Panc1 (cell line): ENCODE data around the gene MST1R. TPM values are rescaled to one million over a fixed set of nuclear protein-coding genes. Genes with fewer than 3 reads are reported as not detected.

Source experiments
- ATAC-seq: fragments of 200-7000 bp; cut with Tn5 transposase; 2 replicates; pipeline ENCODE4 v1.9.1; 2020; ENCODE audit warnings: mild to moderate bottlenecking, moderate library complexity
- BruUV-seq: library from RNA; stranded (reverse); fragments of 400-500 nt; replicated peaks from 2 replicates; lab custom pipeline; 2021; lab: Mats Ljungman, UMichigan
- CTCF ChIA-PET: fragments of 300-600 bp; sonication (Branson Sonifier 250); formaldehyde crosslinking; loops from one replicate; lab custom pipeline; 2022; ENCODE audit warnings: antibody characterized with exemption; lab: Charles Lee
- POLR2A ChIA-PET: fragments of 300-600 bp; sonication (Branson Sonifier 250); formaldehyde crosslinking; loops from one replicate; lab custom pipeline; 2022; ENCODE audit warnings: antibody characterized with exemption; lab: Charles Lee
- DNase-seq: peaks from one replicate; pipeline ENCODE4 v3.0.0-alpha.2; 2010; ENCODE audit warnings: low read depth, low spot score
- H3K27ac ChIP-seq: 2 replicates; pipeline ENCODE4 v1.5.1; 2011; ENCODE audit warnings: mild to moderate bottlenecking, low read length, inconsistent platforms
- H3K27me3 ChIP-seq: fragments of 200-500 bp; sonication (Bioruptor generic); 2 replicates; pipeline ENCODE4 v1.6.0; 2014; ENCODE audit warnings: low read length, inconsistent platforms; ENCODE audit not compliant: control insufficient read depth, insufficient read depth
- H3K36me3 ChIP-seq: fragments of 200-500 bp; sonication (Bioruptor generic); 2 replicates; pipeline ENCODE4 v1.5.1; 2014; ENCODE audit warnings: inconsistent platforms, mild to moderate bottlenecking, low read length, moderate library complexity; ENCODE audit not compliant: control insufficient read depth, insufficient read depth
- H3K4me1 ChIP-seq: 2 replicates; pipeline ENCODE4 v1.5.1; 2011; ENCODE audit warnings: inconsistent platforms, mild to moderate bottlenecking, low read length, moderate library complexity; ENCODE audit not compliant: control insufficient read depth, insufficient read depth
- H3K4me3 ChIP-seq, 2 experiments: 2 replicates each; pipeline ENCODE4 v1.5.1; 2011 to 2012; ENCODE audit warnings: low read depth in 2 of 2, low read length in 2 of 2, mild to moderate bottlenecking in 2 of 2, inconsistent platforms in 1 of 2, moderate library complexity in 1 of 2
- H3K9me3 ChIP-seq: fragments of 200-500 bp; sonication (Bioruptor generic); 2 replicates; pipeline ENCODE4 v1.5.1; 2014; ENCODE audit warnings: low read depth, mild to moderate bottlenecking, inconsistent platforms, low read length, moderate library complexity; ENCODE audit not compliant: control insufficient read depth, insufficient read depth
- POLR2AphosphoS5 ChIP-seq: IDR thresholded peaks from 2 replicates; pipeline ENCODE4 v1.6.1; 2012; ENCODE audit warnings: mild to moderate bottlenecking, low read depth, low read length, moderate library complexity
- SIN3A ChIP-seq: IDR thresholded peaks from 2 replicates; pipeline ENCODE4 v1.6.1; 2012; ENCODE audit warnings: low read depth, mild to moderate bottlenecking, low read length, moderate library complexity, borderline replicate concordance; ENCODE audit not compliant: insufficient read depth
- TCF7L2 ChIP-seq: IDR thresholded peaks from 2 replicates; pipeline ENCODE4 v1.6.1; 2011; ENCODE audit warnings: mild to moderate bottlenecking, low read depth, low read length, inconsistent platforms
- in situ Hi-C: cut with HindIII; loops from 2 replicates; pipeline ENCODE4 v1.10.0; 2016; ENCODE audit warnings: low sequenced_read_pairs, low pct_unique_long_range_greater_than_20kb
- intact Hi-C: fragments of 100-400 bp; cut with micrococcal nuclease; formaldehyde crosslinking; loops from one replicate; pipeline ENCODE4 v1.10.0; 2022; ENCODE audit not compliant: unreplicated experiment
- total RNA-seq: library from RNA; stranded (reverse); gene quantifications from one replicate; pipeline ENCODE4 v1.2.1, GENCODE V29; 2021; ENCODE audit not compliant: unreplicated experiment
- TF ChIP-seq, protein P1 (sequence below): fragments of 450-650 bp; IDR thresholded peaks from 2 replicates; pipeline ENCODE4 v1.5.1; 2017; ENCODE audit warnings: mild to moderate bottlenecking
- TF ChIP-seq, protein P2 (sequence below), 2 experiments: IDR thresholded peaks; 2 replicates each; pipeline ENCODE4 v1.6.1; 2011 to 2012; ENCODE audit warnings: low read depth in 2 of 2, control low read depth in 1 of 2, low read length in 1 of 2, mild to moderate bottlenecking in 1 of 2, moderate library complexity in 1 of 2; ENCODE audit not compliant: insufficient read depth in 1 of 2

The MST1R gene
- total RNA-seq, 1 experiment from 2014 or later: 27.5 TPM

DNA sequence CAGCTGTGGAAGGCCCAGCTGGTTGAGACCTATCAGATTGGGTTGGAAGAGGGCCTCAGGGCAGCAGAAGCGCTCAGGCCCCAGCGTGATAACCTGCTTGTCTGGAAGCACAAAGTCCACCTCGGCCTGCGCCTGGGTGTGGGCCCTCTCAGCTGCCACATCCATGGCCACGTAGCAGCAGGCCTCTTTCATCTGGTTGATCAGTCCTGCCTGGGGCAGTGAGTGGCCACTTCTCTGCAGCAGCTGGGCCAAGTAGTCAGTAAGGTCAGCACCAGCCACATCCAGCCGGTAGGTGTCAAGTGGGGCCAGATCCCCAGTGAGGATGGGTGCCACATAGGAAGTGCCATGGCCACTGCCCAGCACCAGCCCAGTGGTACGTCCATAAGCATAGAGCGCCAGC lies 30.1 kb downstream of the MST1R start:
- Histone ChIP-seq H3K9me3 (no peaks in the 10 kb centered on the region), H3K27me3 (no peaks in the 10 kb centered on the region), H3K4me1 (no peaks in the 10 kb centered on the region), H3K4me3 (no peak overlapping the region), H3K27ac (no peak overlapping the region), H3K36me3 (no peaks in the 10 kb centered on the region)
- in situ Hi-C loops (no loop called here), intact Hi-C loops (no loop called here)
- ATAC-seq: no peak
- BruUV-seq: no TSS peak
- TF ChIP-seq, protein P1, sequence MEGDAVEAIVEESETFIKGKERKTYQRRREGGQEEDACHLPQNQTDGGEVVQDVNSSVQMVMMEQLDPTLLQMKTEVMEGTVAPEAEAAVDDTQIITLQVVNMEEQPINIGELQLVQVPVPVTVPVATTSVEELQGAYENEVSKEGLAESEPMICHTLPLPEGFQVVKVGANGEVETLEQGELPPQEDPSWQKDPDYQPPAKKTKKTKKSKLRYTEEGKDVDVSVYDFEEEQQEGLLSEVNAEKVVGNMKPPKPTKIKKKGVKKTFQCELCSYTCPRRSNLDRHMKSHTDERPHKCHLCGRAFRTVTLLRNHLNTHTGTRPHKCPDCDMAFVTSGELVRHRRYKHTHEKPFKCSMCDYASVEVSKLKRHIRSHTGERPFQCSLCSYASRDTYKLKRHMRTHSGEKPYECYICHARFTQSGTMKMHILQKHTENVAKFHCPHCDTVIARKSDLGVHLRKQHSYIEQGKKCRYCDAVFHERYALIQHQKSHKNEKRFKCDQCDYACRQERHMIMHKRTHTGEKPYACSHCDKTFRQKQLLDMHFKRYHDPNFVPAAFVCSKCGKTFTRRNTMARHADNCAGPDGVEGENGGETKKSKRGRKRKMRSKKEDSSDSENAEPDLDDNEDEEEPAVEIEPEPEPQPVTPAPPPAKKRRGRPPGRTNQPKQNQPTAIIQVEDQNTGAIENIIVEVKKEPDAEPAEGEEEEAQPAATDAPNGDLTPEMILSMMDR: no peak
- TF ChIP-seq, protein P2, sequence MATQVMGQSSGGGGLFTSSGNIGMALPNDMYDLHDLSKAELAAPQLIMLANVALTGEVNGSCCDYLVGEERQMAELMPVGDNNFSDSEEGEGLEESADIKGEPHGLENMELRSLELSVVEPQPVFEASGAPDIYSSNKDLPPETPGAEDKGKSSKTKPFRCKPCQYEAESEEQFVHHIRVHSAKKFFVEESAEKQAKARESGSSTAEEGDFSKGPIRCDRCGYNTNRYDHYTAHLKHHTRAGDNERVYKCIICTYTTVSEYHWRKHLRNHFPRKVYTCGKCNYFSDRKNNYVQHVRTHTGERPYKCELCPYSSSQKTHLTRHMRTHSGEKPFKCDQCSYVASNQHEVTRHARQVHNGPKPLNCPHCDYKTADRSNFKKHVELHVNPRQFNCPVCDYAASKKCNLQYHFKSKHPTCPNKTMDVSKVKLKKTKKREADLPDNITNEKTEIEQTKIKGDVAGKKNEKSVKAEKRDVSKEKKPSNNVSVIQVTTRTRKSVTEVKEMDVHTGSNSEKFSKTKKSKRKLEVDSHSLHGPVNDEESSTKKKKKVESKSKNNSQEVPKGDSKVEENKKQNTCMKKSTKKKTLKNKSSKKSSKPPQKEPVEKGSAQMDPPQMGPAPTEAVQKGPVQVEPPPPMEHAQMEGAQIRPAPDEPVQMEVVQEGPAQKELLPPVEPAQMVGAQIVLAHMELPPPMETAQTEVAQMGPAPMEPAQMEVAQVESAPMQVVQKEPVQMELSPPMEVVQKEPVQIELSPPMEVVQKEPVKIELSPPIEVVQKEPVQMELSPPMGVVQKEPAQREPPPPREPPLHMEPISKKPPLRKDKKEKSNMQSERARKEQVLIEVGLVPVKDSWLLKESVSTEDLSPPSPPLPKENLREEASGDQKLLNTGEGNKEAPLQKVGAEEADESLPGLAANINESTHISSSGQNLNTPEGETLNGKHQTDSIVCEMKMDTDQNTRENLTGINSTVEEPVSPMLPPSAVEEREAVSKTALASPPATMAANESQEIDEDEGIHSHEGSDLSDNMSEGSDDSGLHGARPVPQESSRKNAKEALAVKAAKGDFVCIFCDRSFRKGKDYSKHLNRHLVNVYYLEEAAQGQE (IDR thresholded peaks at IDR 0.05; ENCODE audit: insufficient read depth in 1 of 2, low read depth in 2 of 2, low read length in 1 of 2): no peak
- TF ChIP-seq POLR2AphosphoS5 (no peak), TCF7L2 (no peak), SIN3A (no peak)
- no peak for DNase-seq
- CTCF ChIA-PET: no interaction called here
- POLR2A ChIA-PET: no interaction called here

DNA sequence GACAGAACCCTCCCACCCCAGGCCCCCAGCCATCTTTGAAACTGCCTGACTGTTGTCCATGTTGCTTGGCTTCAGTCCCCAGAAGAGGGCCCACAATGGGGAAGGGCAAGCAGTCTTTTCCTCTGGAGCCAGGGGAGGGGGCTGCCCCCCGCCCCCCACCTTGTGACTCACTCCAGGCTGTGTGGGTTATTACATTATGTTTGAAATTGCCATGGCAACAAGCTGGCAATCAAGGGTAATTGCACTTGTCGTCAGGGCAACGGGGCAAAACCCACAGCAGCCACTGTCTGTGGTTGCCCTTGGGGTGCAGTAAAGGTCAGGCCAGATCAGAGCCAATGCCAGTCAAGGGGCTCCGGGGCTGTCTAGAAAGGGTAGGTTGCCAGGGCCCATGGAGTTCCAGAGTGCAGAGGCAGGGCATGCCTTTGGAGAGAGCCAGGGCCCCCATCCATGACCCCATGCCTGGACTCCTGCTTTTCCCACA lies 30.8 kb downstream of the MST1R start:
- intact Hi-C loops (no loop called here), in situ Hi-C loops (no loop called here)
- no peak overlapping the region for H3K27ac ChIP-seq
- ATAC-seq: no peak
- BruUV-seq: no TSS peak
- H3K36me3 ChIP-seq: no peaks in the 10 kb centered on the region
- TF ChIP-seq, protein P2 (IDR thresholded peaks at IDR 0.05; ENCODE audit: insufficient read depth in 1 of 2, low read depth in 2 of 2, low read length in 1 of 2): no peak
- TF ChIP-seq SIN3A (no peak), POLR2AphosphoS5 (no peak), TCF7L2 (no peak)
- TF ChIP-seq, protein P1: no peak
- ChIA-PET CTCF (no interaction called here), POLR2A (no interaction called here)
- H3K27me3 ChIP-seq: no peaks in the 10 kb centered on the region
- DNase-seq: no peak
- no peaks in the 10 kb centered on the region for H3K4me1 ChIP-seq
- no peaks in the 10 kb centered on the region for H3K9me3 ChIP-seq
- H3K4me3 ChIP-seq: no peak overlapping the region
